Measurements from ENCODE around the gene DMKN.

DNA sequence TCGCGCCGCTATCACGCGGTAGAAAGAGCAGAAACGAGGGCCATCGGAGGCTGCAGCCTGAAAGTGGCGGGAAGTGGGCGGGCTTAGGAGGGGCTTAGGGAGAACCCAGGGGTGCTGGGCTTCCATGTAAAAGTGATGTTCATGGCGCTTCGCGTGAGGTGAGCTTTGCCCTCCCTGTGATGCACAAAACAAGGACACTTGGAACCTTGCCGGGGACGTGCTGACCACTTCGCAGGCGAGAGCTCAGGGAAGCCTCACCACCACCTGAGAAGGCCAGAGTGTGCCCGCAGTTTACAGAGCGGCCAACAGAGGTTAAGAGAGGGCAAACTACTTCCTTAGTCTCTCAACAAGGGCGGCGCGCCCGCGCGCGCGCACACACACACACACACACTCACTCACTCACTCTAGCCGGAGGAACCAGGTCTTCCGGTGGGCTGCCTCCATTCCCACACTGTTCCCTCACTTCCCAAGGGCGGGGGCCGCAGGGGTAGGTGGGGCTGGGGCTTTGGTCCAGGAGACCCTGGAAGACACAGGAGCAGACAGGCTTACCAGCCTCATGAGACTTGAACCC lies 20.5 kb upstream of the DMKN start:
- TF ChIP-seq, protein P1, sequence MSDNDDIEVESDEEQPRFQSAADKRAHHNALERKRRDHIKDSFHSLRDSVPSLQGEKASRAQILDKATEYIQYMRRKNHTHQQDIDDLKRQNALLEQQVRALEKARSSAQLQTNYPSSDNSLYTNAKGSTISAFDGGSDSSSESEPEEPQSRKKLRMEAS (CRISPR knock-in tag; IDR thresholded peaks at IDR 0.05) = no peak
- TF ChIP-seq TCF3 (CRISPR knock-in tag; IDR thresholded peaks at IDR 0.05) (no peak), U2AF1 (optimal IDR thresholded peaks at IDR 0.05; ENCODE audit: low read depth, low read length) (no peak), NR2F6 (CRISPR knock-in tag; IDR thresholded peaks at IDR 0.05) (no peak), NCOR1 (IDR thresholded peaks at IDR 0.05) (no peak), CBX3 (IDR thresholded peaks at IDR 0.05; ENCODE audit: borderline replicate concordance in 1 of 2, low read length in 2 of 2) (no peak), POLR2AphosphoS5 (IDR thresholded peaks at IDR 0.05; ENCODE audit: control insufficient read depth, insufficient read depth, low read depth, low read length) (no peak)
